ENCODE data around the gene ZNF570. TPM values are rescaled to one million over a fixed set of nuclear protein-coding genes. Genes with fewer than 3 reads are reported as not detected.

The ZNF570 gene
- 1 to 10 TPM; 2.8 to 3.2 TPM for total RNA-seq
- long read RNA-seq = 0 reads

GRCh38 chr19:37468961-37469777 lies at the start of gene ZNF570:
TSS of gene ZNF570 (plus strand) at chr19:37469356. CDS start at chr19:37470355, 999 bp downstream.
- DNase-seq = peak; percentile 88 to 91
- ATAC-seq = peak; percentile 86
- intact Hi-C loops (cut with DNase I, micrococcal nuclease) = no loop called here

- ATAC-seq = no peak
- intact Hi-C loops (cut with DNase I, micrococcal nuclease) = loop anchor here in 1 of 2 donors (10.0 kb wide), 1 partner anchor 48 kb away; no protein-coding TSS in a partner anchor
- DNase-seq = no peak
Observed at GRCh38 chr19:37452500-37453245, 16.5 kb upstream of the ZNF570 start.

- ATAC-seq = no peak
- intact Hi-C loops (cut with DNase I, micrococcal nuclease) = no loop called here
- DNase-seq = peak in 1 of 2 donors; percentile 11
Observed at GRCh38 chr19:37466277-37466797, 2.8 kb upstream of the ZNF570 start.

GRCh38 chr19:37466798-37467607 lies 2.2 kb upstream of the ZNF570 start, which contains the start of gene ZNF569:
TSS of gene ZNF569 (minus strand) at chr19:37467444. CDS start at chr19:37444921, 22,523 bp downstream.
- intact Hi-C loops (cut with DNase I, micrococcal nuclease) = no loop called here
- ATAC-seq (peak; percentile 85), DNase-seq (peak; percentile 91 to 94)

- DNase-seq (no peak), ATAC-seq (no peak)
- intact Hi-C loops (cut with DNase I, micrococcal nuclease) = no loop called here
Observed at GRCh38 chr19:37467608-37468090, 1.5 kb upstream of the ZNF570 start.

- DNase-seq (no peak), ATAC-seq (no peak)
Observed at GRCh38 chr19:37470216-37470615, 1.1 kb downstream of the ZNF570 start.

GRCh38 chr19:37472165-37472564 lies 3.0 kb downstream of the ZNF570 start:
- DNase-seq = no peak
- intact Hi-C loops (cut with DNase I, micrococcal nuclease) = no loop called here
- ATAC-seq = no peak

More at GRCh38 chr19:37470216-37470615, 1.1 kb downstream of the ZNF570 start:
- intact Hi-C loops (cut with DNase I, micrococcal nuclease) = no loop called here

GRCh38 chr19:37484406-37485168 lies 15.4 kb downstream of the ZNF570 start:
- ATAC-seq = no peak
- no peak for DNase-seq
- intact Hi-C loops (cut with DNase I, micrococcal nuclease) = no loop called here

GRCh38 chr19:37492213-37492612 lies 23.1 kb downstream of the ZNF570 start:
- intact Hi-C loops (cut with DNase I, micrococcal nuclease) = no loop called here
- no peak for DNase-seq
- ATAC-seq = no peak

- peak; percentile 10 for ATAC-seq
- no peak for DNase-seq
- intact Hi-C loops (cut with DNase I, micrococcal nuclease) = no loop called here
Observed at GRCh38 chr19:37505958-37506386, 36.8 kb downstream of the ZNF570 start.

- ATAC-seq = peak; percentile 95
Observed at GRCh38 chr19:37506387-37507166, 37.4 kb downstream of the ZNF570 start, which contains the start of gene ZNF793. TSS of gene ZNF793 (plus strand) at chr19:37506939. CDS start at chr19:37523440, 16,501 bp downstream.

GRCh38 chr19:37507167-37507464 lies 38.0 kb downstream of the ZNF570 start:
- DNase-seq (no peak), ATAC-seq (no peak)
- intact Hi-C loops (cut with DNase I, micrococcal nuclease) = no loop called here

More at GRCh38 chr19:37506387-37507166, 37.4 kb downstream of the ZNF570 start, which contains the start of gene ZNF793:
- intact Hi-C loops (cut with DNase I, micrococcal nuclease) = no loop called here
- DNase-seq = peak; percentile 80 to 82

GRCh38 chr19:37511186-37511585 lies 42.0 kb downstream of the ZNF570 start:
- ATAC-seq (no peak), DNase-seq (no peak)
- intact Hi-C loops (cut with DNase I, micrococcal nuclease) = no loop called here

- intact Hi-C loops (cut with DNase I, micrococcal nuclease) = no loop called here
- DNase-seq = no peak
- no peak for ATAC-seq
Observed at GRCh38 chr19:37511821-37512220, 42.7 kb downstream of the ZNF570 start.

GRCh38 chr19:37513397-37513796 lies 44.2 kb downstream of the ZNF570 start:
- ATAC-seq (no peak), DNase-seq (no peak)
- intact Hi-C loops (cut with DNase I, micrococcal nuclease) = no loop called here

- DNase-seq (no peak), ATAC-seq (no peak)
- intact Hi-C loops (cut with DNase I, micrococcal nuclease) = no loop called here
Observed at GRCh38 chr19:37519890-37520289, 50.7 kb downstream of the ZNF570 start.

- ATAC-seq (no peak), DNase-seq (no peak)
- intact Hi-C loops (cut with DNase I, micrococcal nuclease) = no loop called here
Observed at GRCh38 chr19:37537391-37537947, 68.3 kb downstream of the ZNF570 start.

Data from left colon (tissue), 2 donors.